Activated CD4-positive, alpha-beta T cell treated with anti-CD3 and anti-CD28 coated beads, Interleukin-2, amount 10 ng/mL, durations not matched to agents 24 days and 14 days (primary cell): ENCODE data around the gene GALNT12. TPM values are rescaled to one million over a fixed set of nuclear protein-coding genes. Genes with fewer than 3 reads are reported as not detected.

ENCODE experiments used
- total RNA-seq: library from RNA; stranded (reverse); gene quantifications from 2 replicates; pipeline ENCODE4 v1.2.3, GENCODE V29; 2022

Gene GALNT12
- total RNA-seq, 1 donor from 2014 or later, result 2.8 TPM

Other genes with a start within 250 kb of the GALNT12 start
- not detected in 2 replicates for gene GABBR2, start 98.7 kb upstream of the GALNT12 start, total RNA-seq
- gene ANKS6, start 11.1 kb upstream of the GALNT12 start, total RNA-seq, result 13.4 and 13.6 TPM in 2 replicates
- gene COL15A1, start 136.2 kb downstream of the GALNT12 start, total RNA-seq, result 0.05 and 0.12 TPM in 2 replicates